ENCODE results near the gene IGF2BP3. TPM values are rescaled to one million over a fixed set of nuclear protein-coding genes. Genes with fewer than 3 reads are reported as not detected.

The IGF2BP3 gene
- total RNA-seq, 1 experiment from 2014 or later: 11.7 TPM

GRCh38 chr7:23264916-23265458, 205.3 kb downstream of the IGF2BP3 start:
- CTCF ChIA-PET: interaction anchor here (0.6 kb wide), 1 partner anchor 117 kb away, joined by 3 read pairs; no protein-coding TSS in a partner anchor

GRCh38 chr7:23261843-23262452, 208.3 kb downstream of the IGF2BP3 start:
- Histone ChIP-seq H3K9me3 (ENCODE audit: low read length) (no peaks in the 10 kb centered on the region), H3K79me2 (ENCODE audit: low read length) (no peaks in the 10 kb centered on the region), H2AFZ (ENCODE audit: low read length) (peak overlapping the region; percentile 24; the same call in 1 of the 2 replicates), H3K36me3 (ENCODE audit: low read depth, low read length) (no peaks in the 10 kb centered on the region), H3K9me2 (replicated peaks; ENCODE audit: low read length) (no peaks in the 10 kb centered on the region), H3F3A (ENCODE audit: low read length, unreplicated experiment) (no peaks in the 10 kb centered on the region), H3K4me1 (ENCODE audit: insufficient read depth, low read length) (no peaks in the 10 kb centered on the region), H3K9ac (ENCODE audit: low read length) (no peak overlapping the region), H3K27me3 (ENCODE audit: low read length) (peaks cover 4% of the 10 kb centered on the region; the same call in 1 of the 2 replicates), H3K27ac (ENCODE audit: low read length) (no peak overlapping the region), H4K20me1 (ENCODE audit: low read length) (no peaks in the 10 kb centered on the region), H3K4me2 (ENCODE audit: low read length) (peak overlapping the region; percentile 69), H3K4me3 (ENCODE audit: low read length) (0 out of 2 replicates have a peak overlapping the region, but pooled peaks have one; percentile 11)
- intact Hi-C loops (cut with micrococcal nuclease): loop anchor here (2.0 to 10.0 kb wide), 2 partner anchors 77 to 177 kb away; no protein-coding TSS in a partner anchor
- TF ChIP-seq, protein P1, sequence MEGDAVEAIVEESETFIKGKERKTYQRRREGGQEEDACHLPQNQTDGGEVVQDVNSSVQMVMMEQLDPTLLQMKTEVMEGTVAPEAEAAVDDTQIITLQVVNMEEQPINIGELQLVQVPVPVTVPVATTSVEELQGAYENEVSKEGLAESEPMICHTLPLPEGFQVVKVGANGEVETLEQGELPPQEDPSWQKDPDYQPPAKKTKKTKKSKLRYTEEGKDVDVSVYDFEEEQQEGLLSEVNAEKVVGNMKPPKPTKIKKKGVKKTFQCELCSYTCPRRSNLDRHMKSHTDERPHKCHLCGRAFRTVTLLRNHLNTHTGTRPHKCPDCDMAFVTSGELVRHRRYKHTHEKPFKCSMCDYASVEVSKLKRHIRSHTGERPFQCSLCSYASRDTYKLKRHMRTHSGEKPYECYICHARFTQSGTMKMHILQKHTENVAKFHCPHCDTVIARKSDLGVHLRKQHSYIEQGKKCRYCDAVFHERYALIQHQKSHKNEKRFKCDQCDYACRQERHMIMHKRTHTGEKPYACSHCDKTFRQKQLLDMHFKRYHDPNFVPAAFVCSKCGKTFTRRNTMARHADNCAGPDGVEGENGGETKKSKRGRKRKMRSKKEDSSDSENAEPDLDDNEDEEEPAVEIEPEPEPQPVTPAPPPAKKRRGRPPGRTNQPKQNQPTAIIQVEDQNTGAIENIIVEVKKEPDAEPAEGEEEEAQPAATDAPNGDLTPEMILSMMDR (conservative IDR thresholded peaks at IDR 0.05; ENCODE audit: low read depth, low read length): peak; percentile 91
- TF ChIP-seq EZH2phosphoT487 (IDR thresholded peaks at IDR 0.05; ENCODE audit: borderline replicate concordance, low read length): no peak
- peak; percentile 72 for DNase-seq
- CTCF ChIA-PET: interaction anchor here (0.6 to 0.9 kb wide), 2 partner anchors 11 to 32 kb away, joined by 3 to 5 read pairs; no protein-coding TSS in a partner anchor
- ATAC-seq: peak; percentile 99
- POLR2A ChIA-PET (ENCODE audit: unreplicated experiment): interaction anchor here (0.7 kb wide), 1 partner anchor 140 kb away, joined by 3 read pairs; no protein-coding TSS in a partner anchor
- no TSS peak for BruUV-seq (replicated peaks)

More at GRCh38 chr7:23264916-23265458, 205.3 kb downstream of the IGF2BP3 start:
- no peak for DNase-seq
- Histone ChIP-seq H3K9me3 (ENCODE audit: low read length) (no peaks in the 10 kb centered on the region), H3K9me2 (replicated peaks; ENCODE audit: low read length) (no peaks in the 10 kb centered on the region), H3K4me1 (ENCODE audit: insufficient read depth, low read length) (no peaks in the 10 kb centered on the region), H2AFZ (ENCODE audit: low read length) (no peak overlapping the region), H4K20me1 (ENCODE audit: low read length) (no peaks in the 10 kb centered on the region), H3K27me3 (ENCODE audit: low read length) (no peaks in the 10 kb centered on the region), H3K9ac (ENCODE audit: low read length) (no peak overlapping the region), H3F3A (ENCODE audit: low read length, unreplicated experiment) (no peaks in the 10 kb centered on the region), H3K4me3 (ENCODE audit: low read length) (no peak overlapping the region), H3K79me2 (ENCODE audit: low read length) (no peaks in the 10 kb centered on the region), H3K4me2 (ENCODE audit: low read length) (no peak overlapping the region), H3K36me3 (ENCODE audit: low read depth, low read length) (no peaks in the 10 kb centered on the region), H3K27ac (ENCODE audit: low read length) (no peak overlapping the region)
- intact Hi-C loops (cut with micrococcal nuclease): loop anchor here (10.0 kb wide), 1 partner anchor 180 kb away; no protein-coding TSS in a partner anchor
- ATAC-seq: no peak
- no peak for TF ChIP-seq EZH2phosphoT487 (IDR thresholded peaks at IDR 0.05; ENCODE audit: borderline replicate concordance, low read length)
- no peak for TF ChIP-seq EZH2 (IDR thresholded peaks at IDR 0.05; ENCODE audit: low read length, unreplicated experiment)
- TF ChIP-seq, protein P1 (conservative IDR thresholded peaks at IDR 0.05; ENCODE audit: low read depth, low read length): no peak
- POLR2A ChIA-PET (ENCODE audit: unreplicated experiment): no interaction called here
- no TSS peak for BruUV-seq (replicated peaks)

GRCh38 chr7:23260371-23260770, 209.9 kb downstream of the IGF2BP3 start:
- TF ChIP-seq EZH2phosphoT487 (IDR thresholded peaks at IDR 0.05; ENCODE audit: borderline replicate concordance, low read length): no peak
- TF ChIP-seq, protein P1 (conservative IDR thresholded peaks at IDR 0.05; ENCODE audit: low read depth, low read length): no peak
- TF ChIP-seq EZH2 (IDR thresholded peaks at IDR 0.05; ENCODE audit: low read length, unreplicated experiment): no peak

More at GRCh38 chr7:23260371-23260770, 209.9 kb downstream of the IGF2BP3 start:
- Histone ChIP-seq H3K4me1 (ENCODE audit: insufficient read depth, low read length) (no peaks in the 10 kb centered on the region), H3K9me2 (replicated peaks; ENCODE audit: low read length) (no peaks in the 10 kb centered on the region), H3K9ac (ENCODE audit: low read length) (no peak overlapping the region), H3K79me2 (ENCODE audit: low read length) (no peaks in the 10 kb centered on the region), H2AFZ (ENCODE audit: low read length) (no peak overlapping the region), H4K20me1 (ENCODE audit: low read length) (no peaks in the 10 kb centered on the region), H3K27ac (ENCODE audit: low read length) (no peak overlapping the region), H3K4me2 (ENCODE audit: low read length) (no peak overlapping the region), H3K4me3 (ENCODE audit: low read length) (no peak overlapping the region), H3K27me3 (ENCODE audit: low read length) (peaks cover 4% of the 10 kb centered on the region; the same call in 1 of the 2 replicates), H3F3A (ENCODE audit: low read length, unreplicated experiment) (no peaks in the 10 kb centered on the region), H3K9me3 (ENCODE audit: low read length) (no peaks in the 10 kb centered on the region), H3K36me3 (ENCODE audit: low read depth, low read length) (no peaks in the 10 kb centered on the region)
- ChIA-PET CTCF (no interaction called here), POLR2A (ENCODE audit: unreplicated experiment) (no interaction called here)
- ATAC-seq (no peak), DNase-seq (no peak)
- BruUV-seq (replicated peaks): no TSS peak
- intact Hi-C loops (cut with micrococcal nuclease): loop anchor here (10.0 kb wide), 1 partner anchor 176 kb away; no protein-coding TSS in a partner anchor
